ENCODE measurements around the gene IGF2BP2.

- TF ChIP-seq, protein P1, sequence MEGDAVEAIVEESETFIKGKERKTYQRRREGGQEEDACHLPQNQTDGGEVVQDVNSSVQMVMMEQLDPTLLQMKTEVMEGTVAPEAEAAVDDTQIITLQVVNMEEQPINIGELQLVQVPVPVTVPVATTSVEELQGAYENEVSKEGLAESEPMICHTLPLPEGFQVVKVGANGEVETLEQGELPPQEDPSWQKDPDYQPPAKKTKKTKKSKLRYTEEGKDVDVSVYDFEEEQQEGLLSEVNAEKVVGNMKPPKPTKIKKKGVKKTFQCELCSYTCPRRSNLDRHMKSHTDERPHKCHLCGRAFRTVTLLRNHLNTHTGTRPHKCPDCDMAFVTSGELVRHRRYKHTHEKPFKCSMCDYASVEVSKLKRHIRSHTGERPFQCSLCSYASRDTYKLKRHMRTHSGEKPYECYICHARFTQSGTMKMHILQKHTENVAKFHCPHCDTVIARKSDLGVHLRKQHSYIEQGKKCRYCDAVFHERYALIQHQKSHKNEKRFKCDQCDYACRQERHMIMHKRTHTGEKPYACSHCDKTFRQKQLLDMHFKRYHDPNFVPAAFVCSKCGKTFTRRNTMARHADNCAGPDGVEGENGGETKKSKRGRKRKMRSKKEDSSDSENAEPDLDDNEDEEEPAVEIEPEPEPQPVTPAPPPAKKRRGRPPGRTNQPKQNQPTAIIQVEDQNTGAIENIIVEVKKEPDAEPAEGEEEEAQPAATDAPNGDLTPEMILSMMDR (IDR thresholded peaks at IDR 0.05) = no peak
- TF ChIP-seq POLR2A (IDR thresholded peaks at IDR 0.05) = no peak
Observed at GRCh38 chr3:185763347-185764005, 61.4 kb downstream of the IGF2BP2 start.

All from testis (tissue), 2 donors.